Measurements from ENCODE around the gene RGS5. TPM values are rescaled to one million over a fixed set of nuclear protein-coding genes. Genes with fewer than 3 reads are reported as not detected.

RGS5 gene
- total RNA-seq, 4 donors from 2014 or later: 88.9 to 455 (median 205) TPM

GRCh38 chr1:163161841-163162240 is 40.9 kb downstream of the RGS5 start:
- Histone ChIP-seq H3K36me3 (no peaks in the 10 kb centered on the region), H3K27ac (replicated peaks in 1 of 4) (no peak overlapping the region), H3K4me1 (peaks cover 3 to 34% (median 32%) of the 10 kb centered on the region in 4 donors), H3K27me3 (no peaks in the 10 kb centered on the region), H3K4me3 (no peak overlapping the region), H3K9me3 (no peaks in the 10 kb centered on the region)
- TF ChIP-seq EP300 (IDR thresholded peaks at IDR 0.05) (no peak), POLR2AphosphoS5 (IDR thresholded peaks at IDR 0.05) (no peak), POLR2A (IDR thresholded peaks at IDR 0.05; ENCODE audit: low read depth) (no peak)
- TF ChIP-seq, protein P1, sequence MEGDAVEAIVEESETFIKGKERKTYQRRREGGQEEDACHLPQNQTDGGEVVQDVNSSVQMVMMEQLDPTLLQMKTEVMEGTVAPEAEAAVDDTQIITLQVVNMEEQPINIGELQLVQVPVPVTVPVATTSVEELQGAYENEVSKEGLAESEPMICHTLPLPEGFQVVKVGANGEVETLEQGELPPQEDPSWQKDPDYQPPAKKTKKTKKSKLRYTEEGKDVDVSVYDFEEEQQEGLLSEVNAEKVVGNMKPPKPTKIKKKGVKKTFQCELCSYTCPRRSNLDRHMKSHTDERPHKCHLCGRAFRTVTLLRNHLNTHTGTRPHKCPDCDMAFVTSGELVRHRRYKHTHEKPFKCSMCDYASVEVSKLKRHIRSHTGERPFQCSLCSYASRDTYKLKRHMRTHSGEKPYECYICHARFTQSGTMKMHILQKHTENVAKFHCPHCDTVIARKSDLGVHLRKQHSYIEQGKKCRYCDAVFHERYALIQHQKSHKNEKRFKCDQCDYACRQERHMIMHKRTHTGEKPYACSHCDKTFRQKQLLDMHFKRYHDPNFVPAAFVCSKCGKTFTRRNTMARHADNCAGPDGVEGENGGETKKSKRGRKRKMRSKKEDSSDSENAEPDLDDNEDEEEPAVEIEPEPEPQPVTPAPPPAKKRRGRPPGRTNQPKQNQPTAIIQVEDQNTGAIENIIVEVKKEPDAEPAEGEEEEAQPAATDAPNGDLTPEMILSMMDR (IDR thresholded peaks at IDR 0.05): no peak
- intact Hi-C loops (cut with DNase I): no loop called here
- WGBS: 89% methylated on average over 5 of the region's 5 CpGs
- no peak for DNase-seq (ENCODE audit: extremely low spot score)

- H3K27ac ChIP-seq (replicated peaks in 1 of 4): no peak overlapping the region
- TF ChIP-seq POLR2AphosphoS5 (IDR thresholded peaks at IDR 0.05) (no peak), POLR2A (IDR thresholded peaks at IDR 0.05; ENCODE audit: low read depth) (no peak), EP300 (IDR thresholded peaks at IDR 0.05) (no peak)
- TF ChIP-seq, protein P1 (IDR thresholded peaks at IDR 0.05): no peak
- 89% methylated on average over 2 of the region's 2 CpGs for WGBS
Observed at GRCh38 chr1:163161337-163161736, 41.4 kb downstream of the RGS5 start.

GRCh38 chr1:163155606-163156005 is 47.1 kb downstream of the RGS5 start:
- Histone ChIP-seq H3K27ac (replicated peaks in 1 of 4) (no peak overlapping the region), H3K4me1 (no peaks in the 10 kb centered on the region), H3K36me3 (no peaks in the 10 kb centered on the region), H3K27me3 (no peaks in the 10 kb centered on the region), H3K4me3 (no peak overlapping the region), H3K9me3 (no peaks in the 10 kb centered on the region)
- no peak for DNase-seq (ENCODE audit: extremely low spot score)
- 97% methylated on average over 5 of the region's 5 CpGs for WGBS
- TF ChIP-seq EP300 (IDR thresholded peaks at IDR 0.05) (no peak), POLR2AphosphoS5 (IDR thresholded peaks at IDR 0.05) (no peak), POLR2A (IDR thresholded peaks at IDR 0.05; ENCODE audit: low read depth) (no peak)
- TF ChIP-seq, protein P1 (IDR thresholded peaks at IDR 0.05): no peak
- intact Hi-C loops (cut with DNase I): no loop called here

More at GRCh38 chr1:163161337-163161736, 41.4 kb downstream of the RGS5 start:
- H3K9me3 ChIP-seq: no peaks in the 10 kb centered on the region
- no peaks in the 10 kb centered on the region for H3K36me3 ChIP-seq
- no peak for DNase-seq (ENCODE audit: extremely low spot score)
- intact Hi-C loops (cut with DNase I): no loop called here
- peaks cover 0 to 29% (median 29%) of the 10 kb centered on the region in 4 donors for H3K4me1 ChIP-seq
- H3K27me3 ChIP-seq: no peaks in the 10 kb centered on the region
- no peak overlapping the region for H3K4me3 ChIP-seq

GRCh38 chr1:163148911-163149310 is 53.8 kb downstream of the RGS5 start:
- no peak overlapping the region for H3K4me3 ChIP-seq
- H3K9me3 ChIP-seq: no peaks in the 10 kb centered on the region
- no peaks in the 10 kb centered on the region for H3K27me3 ChIP-seq
- WGBS: 94% methylated on average over 2 of the region's 2 CpGs
- DNase-seq (ENCODE audit: extremely low spot score): no peak
- H3K4me1 ChIP-seq: no peaks in the 10 kb centered on the region
- H3K27ac ChIP-seq (replicated peaks in 1 of 4): no peak overlapping the region
- H3K36me3 ChIP-seq: no peaks in the 10 kb centered on the region
- intact Hi-C loops (cut with DNase I): no loop called here
- TF ChIP-seq POLR2AphosphoS5 (IDR thresholded peaks at IDR 0.05) (no peak), EP300 (IDR thresholded peaks at IDR 0.05) (no peak), POLR2A (IDR thresholded peaks at IDR 0.05; ENCODE audit: low read depth) (no peak)
- TF ChIP-seq, protein P1 (IDR thresholded peaks at IDR 0.05): no peak

DNA sequence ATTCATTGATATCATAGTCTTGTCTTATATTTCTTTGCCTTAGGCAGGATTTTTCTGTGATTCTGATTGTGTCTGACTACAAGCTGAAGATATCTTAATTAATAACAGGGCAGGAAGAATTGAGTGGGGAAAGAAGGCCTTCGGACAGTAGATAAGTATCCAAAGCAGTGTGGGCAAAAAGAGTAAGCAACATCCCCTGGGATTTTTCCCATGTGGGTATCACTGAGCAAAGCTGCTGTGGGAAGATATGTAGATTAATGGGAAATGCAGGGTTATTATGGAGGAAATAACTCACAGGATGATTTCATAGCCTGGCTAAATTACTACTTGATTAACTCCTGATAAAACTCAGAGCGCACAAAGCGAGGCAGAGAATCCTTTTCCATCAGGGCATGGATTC is 55.7 kb downstream of the RGS5 start:
- WGBS: 75% methylated on average over 3 of the region's 3 CpGs
- Histone ChIP-seq H3K4me3 (no peak overlapping the region), H3K27ac (replicated peaks in 1 of 4) (no peak overlapping the region), H3K4me1 (no peaks in the 10 kb centered on the region), H3K9me3 (no peaks in the 10 kb centered on the region), H3K36me3 (no peaks in the 10 kb centered on the region), H3K27me3 (no peaks in the 10 kb centered on the region)
- TF ChIP-seq, protein P1 (IDR thresholded peaks at IDR 0.05): no peak
- TF ChIP-seq EP300 (IDR thresholded peaks at IDR 0.05) (no peak), POLR2A (IDR thresholded peaks at IDR 0.05; ENCODE audit: low read depth) (no peak), POLR2AphosphoS5 (IDR thresholded peaks at IDR 0.05) (no peak)
- no peak for DNase-seq (ENCODE audit: extremely low spot score)
- intact Hi-C loops (cut with DNase I): no loop called here
